ENCODE measurements around the gene KRTAP4-6.

- TF ChIP-seq CTCF (IDR thresholded peaks at IDR 0.05; ENCODE audit: low read length) (no peak), EZH2 (optimal IDR thresholded peaks at IDR 0.05; ENCODE audit: low read depth, low read length) (no peak)
Measured at GRCh38 chr17:41126412-41126811, 13.9 kb downstream of the KRTAP4-6 start.

All from MM.1S (cell line).